Ovary (tissue), 9 donors: ENCODE data around the gene TNS3. TPM values are rescaled to one million over a fixed set of nuclear protein-coding genes. Genes with fewer than 3 reads are reported as not detected.
"Not testable (repeated sequence)": the region's sequence is repeated elsewhere in the genome, so short reads cannot be mapped to it uniquely, and the experiment has no call there.

Experiments
- DNase-seq, 5 donors: peaks; one replicate each; pipeline ENCODE4 v3.0.0-alpha.2; 2019 to 2020
- H3K27ac ChIP-seq, 2 donors: fragments of 200-600 bp; one replicate each; pipeline versions ENCODE4 v1.5.1 to v1.8.0; 2019 to 2022
- H3K27me3 ChIP-seq: fragments of 200-600 bp; one replicate; pipeline ENCODE4 v1.8.0; 2022
- H3K36me3 ChIP-seq: fragments of 200-600 bp; sonication (generic); one replicate; pipeline ENCODE4 v1.5.1; 2019
- H3K4me1 ChIP-seq: one replicate; pipeline ENCODE4 v1.8.1; 2013; ENCODE audit warnings: mild to moderate bottlenecking, moderate library complexity; ENCODE audit not compliant: insufficient read depth
- H3K4me3 ChIP-seq: fragments of 200-600 bp; sonication (generic); one replicate; pipeline ENCODE4 v1.5.1; 2017
- H3K9me3 ChIP-seq, 2 donors: fragments of 200-600 bp in 1 of 2; sonication (generic) in 1 of 2; one replicate each; pipeline versions ENCODE4 v1.5.1 to v1.8.1; 2013 to 2019; ENCODE audit warnings: mild to moderate bottlenecking in 1 of 2, moderate library complexity in 1 of 2
- EP300 ChIP-seq: sonication (generic); formaldehyde crosslinking; IDR thresholded peaks from one replicate; pipeline ENCODE4 v1.6.1; 2017; ENCODE audit warnings: antibody characterized with exemption
- POLR2A ChIP-seq: fragments of 450-650 bp; IDR thresholded peaks from one replicate; pipeline ENCODE4 v1.6.1; 2017; ENCODE audit warnings: antibody characterized with exemption, mild to moderate bottlenecking, moderate library complexity
- WGBS, 3 donors: extraction: QIAGEN DNeasy Blood & Tissue Kit in 1 of 3; methylation state at CpG; one replicate each; pipeline versions ENCODE4 v1.1.5 to v1.1.7; 2013 to 2017; 5-methylcytosine and 5-hydroxymethylcytosine counted together
- intact Hi-C, 4 donors: fragments of 100-400 bp; cut with DNase I; formaldehyde crosslinking; loops; one replicate each; pipeline versions ENCODE4 v1.11.0 to v1.15.1; 2022 to 2023
- polyA plus RNA-seq, 2 donors: library from polyadenylated mRNA; stranded (reverse); fragments of 200-250 nt in 1 of 2; fragments of 350-450 nt in 1 of 2; fragmentation: Illumina TruSeq in 1 of 2; extraction: RNeasy Lipid Tissue Mini Kit (QIAGEN cat#74804) in 1 of 2; gene quantifications; one replicate each; pipeline ENCODE4 v1.2.3, GENCODE V29; 2013 to 2014
- total RNA-seq, 7 donors: library from RNA; depleted of rRNA in 2 of 7; stranded (reverse); fragments of >200 nt in 2 of 7; fragmentation: NEBNext Ultra II Directional in 3 of 7; extraction: Animal tissue kit (Norgen Biotek cat#: 25700) in 3 of 7; gene quantifications; one replicate each; pipeline versions ENCODE4 v1.1.0 to v1.2.4, GENCODE V29; 2016 to 2023
- TF ChIP-seq, protein P1 (sequence below), 3 donors: fragments of 450-650 bp in 2 of 3; fragments of 200-600 bp in 1 of 3; IDR thresholded peaks; one replicate each; pipeline versions ENCODE4 v1.5.1 to v1.8.0; 2016 to 2022; ENCODE audit warnings: antibody characterized with exemption in 3 of 3, mild to moderate bottlenecking in 1 of 3
- donor health status: DM: no; HTN: no; CAD: no; lungs with moderate emphysema.
- donor health status: DM: no; HTN: no; CAD: no.
- donor health status: Bipolar disorder and iron deficiency.
- donor health status: DM: yes; HTN: yes; CAD: no.
- donor health status: DM: no; HTN: no; CAD: no.
- donor health status: DM: yes; HTN: yes; CAD: no.

Gene TNS3
- total and polyA plus RNA-seq, 9 donors = 36.6 to 137 (median 91.3) TPM

DNA sequence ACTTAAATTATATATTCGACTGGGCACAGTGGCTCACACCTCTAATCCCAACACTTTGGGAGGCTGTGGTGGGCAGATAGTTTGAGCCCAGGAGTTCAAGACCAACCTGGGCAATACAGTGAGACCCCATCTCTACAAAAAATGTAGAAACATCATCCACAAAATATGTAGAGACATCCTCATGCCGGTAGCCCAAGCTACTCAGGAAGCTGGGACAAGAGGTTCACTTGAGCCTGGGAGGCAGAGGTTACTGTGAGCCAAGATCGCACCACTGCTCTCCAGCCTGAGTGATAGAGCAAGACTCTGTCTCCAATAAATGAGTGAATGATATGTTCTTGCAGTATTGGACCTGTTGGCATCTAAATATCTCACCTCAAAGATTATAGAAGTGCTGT, 22.6 kb upstream of the TNS3 start:
- 40 to 47% (median 42%) methylated on average over 3 of the region's 3 CpGs for WGBS, 3 donors
- H3K4me3 ChIP-seq = no peak overlapping the region
- peaks cover 25% of the 10 kb centered on the region for H3K4me1 ChIP-seq
- H3K27ac ChIP-seq = no peak overlapping the region
- H3K9me3 ChIP-seq = no peaks in the 10 kb centered on the region
- DNase-seq = no peak
- H3K27me3 ChIP-seq = no peaks in the 10 kb centered on the region
- intact Hi-C loops = no loop called here
- TF ChIP-seq EP300 = no peak
- no peak for TF ChIP-seq POLR2A
- TF ChIP-seq, protein P1, sequence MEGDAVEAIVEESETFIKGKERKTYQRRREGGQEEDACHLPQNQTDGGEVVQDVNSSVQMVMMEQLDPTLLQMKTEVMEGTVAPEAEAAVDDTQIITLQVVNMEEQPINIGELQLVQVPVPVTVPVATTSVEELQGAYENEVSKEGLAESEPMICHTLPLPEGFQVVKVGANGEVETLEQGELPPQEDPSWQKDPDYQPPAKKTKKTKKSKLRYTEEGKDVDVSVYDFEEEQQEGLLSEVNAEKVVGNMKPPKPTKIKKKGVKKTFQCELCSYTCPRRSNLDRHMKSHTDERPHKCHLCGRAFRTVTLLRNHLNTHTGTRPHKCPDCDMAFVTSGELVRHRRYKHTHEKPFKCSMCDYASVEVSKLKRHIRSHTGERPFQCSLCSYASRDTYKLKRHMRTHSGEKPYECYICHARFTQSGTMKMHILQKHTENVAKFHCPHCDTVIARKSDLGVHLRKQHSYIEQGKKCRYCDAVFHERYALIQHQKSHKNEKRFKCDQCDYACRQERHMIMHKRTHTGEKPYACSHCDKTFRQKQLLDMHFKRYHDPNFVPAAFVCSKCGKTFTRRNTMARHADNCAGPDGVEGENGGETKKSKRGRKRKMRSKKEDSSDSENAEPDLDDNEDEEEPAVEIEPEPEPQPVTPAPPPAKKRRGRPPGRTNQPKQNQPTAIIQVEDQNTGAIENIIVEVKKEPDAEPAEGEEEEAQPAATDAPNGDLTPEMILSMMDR (IDR thresholded peaks at IDR 0.05) = no peak
- no peaks in the 10 kb centered on the region for H3K36me3 ChIP-seq

DNA sequence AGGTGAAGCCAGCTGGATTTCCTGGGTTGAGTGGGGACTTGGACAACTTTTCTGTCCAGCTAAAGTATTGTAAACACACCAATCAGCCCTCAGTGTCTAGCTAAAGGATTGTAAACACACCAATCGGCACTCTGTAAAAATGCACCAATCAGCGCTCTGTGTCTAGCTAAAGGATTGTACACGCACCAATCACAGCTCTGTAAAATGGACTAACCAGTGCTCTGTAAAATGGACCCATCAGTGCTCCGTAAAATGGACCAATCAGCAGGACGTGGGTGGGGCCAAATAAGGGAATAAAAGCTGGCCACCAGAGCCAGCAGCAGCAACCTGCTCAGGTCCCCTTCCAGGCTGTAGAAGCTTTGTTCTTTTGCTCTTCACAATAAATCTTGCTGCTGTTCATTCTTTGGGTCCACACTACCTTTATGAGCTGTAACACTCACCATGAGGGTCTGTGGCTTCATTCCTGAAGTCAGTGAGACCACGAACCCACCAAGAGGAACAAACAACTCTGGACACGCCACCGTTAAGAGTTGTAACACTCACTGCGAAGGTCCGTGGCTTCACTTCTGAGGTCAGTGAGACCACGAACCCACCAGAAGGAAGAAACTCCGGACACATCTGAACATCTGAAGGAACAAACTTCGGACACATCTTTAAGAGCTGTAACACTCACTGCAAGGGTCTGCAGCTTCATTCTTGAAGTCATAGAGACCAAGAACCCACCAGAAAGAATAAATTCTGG, 21.8 kb upstream of the TNS3 start:
- H3K36me3 ChIP-seq, DNase-seq, intact Hi-C loops, H3K4me3 ChIP-seq, H3K9me3 ChIP-seq, H3K27ac ChIP-seq, H3K27me3 ChIP-seq: not testable (repeated sequence)
- peaks cover 24% of the 10 kb centered on the region for H3K4me1 ChIP-seq
- WGBS, 3 donors = 94 to 95% (median 95%) methylated on average over 13 of the region's 13 CpGs

DNA sequence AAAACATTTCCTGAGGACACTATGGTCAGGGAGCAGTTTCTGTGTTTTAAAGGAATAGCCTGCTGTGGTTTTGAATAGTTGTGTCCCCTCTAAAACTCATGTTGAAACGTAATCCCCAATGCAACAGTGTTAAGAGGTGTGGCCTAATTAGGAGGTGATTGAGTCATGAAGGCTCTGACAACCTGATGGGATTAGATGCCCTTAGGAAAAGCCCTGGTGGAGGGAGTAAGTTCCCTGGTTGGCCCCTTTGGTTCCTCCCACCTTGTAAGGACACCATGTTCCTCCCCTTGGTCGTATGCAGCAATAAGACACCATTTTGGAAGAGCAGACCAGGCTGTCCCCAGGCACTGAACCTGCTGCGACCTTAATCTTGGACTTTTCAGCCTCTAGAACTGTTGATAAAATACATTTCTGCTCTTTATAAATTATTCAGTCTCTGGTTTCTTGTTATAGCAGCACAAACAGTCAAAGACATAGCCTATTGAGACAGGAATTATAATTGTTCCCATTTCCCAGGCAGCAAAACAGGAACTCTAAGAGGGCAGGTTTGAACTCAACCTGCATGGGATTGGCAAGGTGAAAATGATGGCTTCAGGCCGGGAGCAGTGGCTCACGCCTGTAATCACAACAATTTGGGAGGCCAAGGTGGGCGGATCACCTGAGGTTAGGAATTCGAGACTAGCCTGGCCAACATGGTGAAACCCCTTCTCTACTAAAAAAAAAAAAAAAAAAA, 20.5 kb upstream of the TNS3 start:
- DNase-seq = no peak
- 87 to 92% (median 88%) methylated on average over 7 of the region's 7 CpGs for WGBS, 3 donors
- H3K9me3 ChIP-seq = no peaks in the 10 kb centered on the region
- no peaks in the 10 kb centered on the region for H3K36me3 ChIP-seq
- H3K27ac ChIP-seq = no peak overlapping the region
- H3K27me3 ChIP-seq = no peaks in the 10 kb centered on the region
- H3K4me1 ChIP-seq = peaks cover 24% of the 10 kb centered on the region
- intact Hi-C loops = no loop called here
- TF ChIP-seq EP300 = no peak
- TF ChIP-seq, protein P1 (IDR thresholded peaks at IDR 0.05) = no peak
- no peak for TF ChIP-seq POLR2A
- H3K4me3 ChIP-seq = no peak overlapping the region

DNA sequence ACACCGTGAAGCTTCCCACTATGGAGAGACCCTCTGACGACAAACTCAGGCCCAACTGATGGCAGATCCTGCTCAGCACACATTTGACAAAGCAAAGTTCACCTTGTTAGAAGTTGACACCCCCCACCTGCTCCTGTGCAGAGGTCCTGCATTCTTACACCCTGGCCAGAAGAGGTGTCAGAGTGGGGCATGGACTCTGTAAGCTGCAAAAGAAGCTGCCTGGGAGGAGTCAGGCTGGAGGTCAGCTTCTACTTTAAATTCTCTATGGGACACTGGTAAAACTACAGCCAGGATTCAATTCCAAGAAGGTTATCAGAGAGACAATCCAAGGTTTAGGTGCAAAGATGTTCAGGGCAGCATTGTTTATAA, 20.0 kb upstream of the TNS3 start:
- Histone ChIP-seq H3K27ac (no peak overlapping the region), H3K36me3 (no peaks in the 10 kb centered on the region), H3K4me1 (peaks cover 24% of the 10 kb centered on the region), H3K27me3 (no peaks in the 10 kb centered on the region), H3K4me3 (no peak overlapping the region), H3K9me3 (no peaks in the 10 kb centered on the region)
- DNase-seq = no peak
- intact Hi-C loops = no loop called here
- no peak for TF ChIP-seq POLR2A
- 89 to 97% (median 93%) methylated on average over 2 of the region's 2 CpGs for WGBS, 3 donors

DNA sequence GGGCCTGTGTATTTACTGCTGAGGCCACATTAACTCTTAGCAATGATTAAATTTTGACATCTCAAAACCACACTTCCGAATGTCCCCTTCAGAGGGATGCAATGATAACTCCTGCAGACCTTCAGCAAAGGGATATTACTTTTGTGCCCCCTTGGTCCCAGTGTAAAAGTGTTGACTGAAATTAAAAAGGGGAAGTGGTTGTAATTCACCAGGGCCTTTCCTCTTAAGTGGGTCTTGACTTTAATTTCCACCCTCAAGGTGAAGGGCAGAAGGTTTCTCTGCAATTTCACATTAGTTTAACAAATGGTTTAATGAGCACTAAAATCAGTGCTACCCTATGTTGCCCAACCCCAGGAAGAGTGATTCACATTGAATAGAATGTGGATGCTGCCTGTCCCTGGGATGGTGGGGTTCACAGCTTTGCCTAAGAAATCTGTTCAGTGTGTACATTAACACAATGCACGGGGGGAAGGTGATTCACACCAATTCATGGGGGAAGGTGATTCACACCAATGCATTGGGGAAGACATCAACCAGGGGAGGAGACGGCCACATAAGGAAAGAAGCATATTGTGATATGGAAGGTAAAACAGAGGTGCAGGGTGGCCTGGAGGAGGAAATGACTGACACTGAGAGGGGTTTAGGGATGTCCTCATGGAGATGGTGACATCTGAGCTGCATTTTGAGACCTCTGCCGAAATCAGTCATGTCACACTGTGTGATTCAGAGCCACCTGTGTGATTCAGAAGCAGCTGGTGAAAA, 19.4 kb upstream of the TNS3 start:
- no peaks in the 10 kb centered on the region for H3K27me3 ChIP-seq
- H3K27ac ChIP-seq = peak overlapping the region in 1 of 2 donors; percentile 7
- H3K4me3 ChIP-seq = no peak overlapping the region
- no peaks in the 10 kb centered on the region for H3K36me3 ChIP-seq
- peaks cover 0 to 4% of the 10 kb centered on the region in 2 donors for H3K9me3 ChIP-seq
- intact Hi-C loops = no loop called here
- 58 to 71% (median 68%) methylated on average over 4 of the region's 4 CpGs for WGBS, 3 donors
- peaks cover 24% of the 10 kb centered on the region for H3K4me1 ChIP-seq
- no peak for TF ChIP-seq POLR2A
- TF ChIP-seq, protein P1 (IDR thresholded peaks at IDR 0.05) = no peak
- no peak for TF ChIP-seq EP300
- no peak for DNase-seq
